Subcutaneous adipose tissue (tissue), 4 donors: ENCODE data around the gene CRYBA4. TPM values are rescaled to one million over a fixed set of nuclear protein-coding genes. Genes with fewer than 3 reads are reported as not detected.

ENCODE experiments used
- total RNA-seq, 4 donors: library from RNA; depleted of rRNA; stranded (reverse); fragments of >200 nt; gene quantifications; one replicate each; pipeline ENCODE4 v1.1.0, GENCODE V29; 2016
- TF ChIP-seq, protein P1 (sequence below): fragments of 450-650 bp; IDR thresholded peaks from one replicate; pipeline ENCODE4 v1.5.1; 2016; ENCODE audit warnings: low read depth, mild to moderate bottlenecking, control low read depth, antibody characterized with exemption, moderate library complexity

The CRYBA4 gene
- total RNA-seq, 4 donors from 2014 or later = not detected

DNA sequence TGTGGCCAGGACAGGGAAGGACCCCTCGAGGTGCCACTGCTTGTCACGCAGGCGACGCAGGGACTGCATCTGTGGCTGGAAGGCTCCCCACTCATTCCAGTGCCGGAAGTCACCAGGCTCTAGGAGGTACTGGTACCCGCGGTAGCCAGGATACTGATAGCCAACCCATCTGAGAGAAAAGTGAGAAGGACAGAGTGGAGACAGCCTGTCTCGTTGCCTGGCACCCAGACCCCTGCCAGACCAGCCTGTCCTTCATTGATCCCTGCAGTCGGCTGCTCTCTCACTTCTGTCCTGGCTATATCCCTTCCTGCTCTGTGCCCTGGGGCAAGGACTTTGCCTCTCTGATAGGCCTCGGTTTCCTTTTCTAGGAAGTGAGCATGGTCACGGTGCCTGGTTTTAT is 22.3 kb upstream of the CRYBA4 start:
- TF ChIP-seq, protein P1, sequence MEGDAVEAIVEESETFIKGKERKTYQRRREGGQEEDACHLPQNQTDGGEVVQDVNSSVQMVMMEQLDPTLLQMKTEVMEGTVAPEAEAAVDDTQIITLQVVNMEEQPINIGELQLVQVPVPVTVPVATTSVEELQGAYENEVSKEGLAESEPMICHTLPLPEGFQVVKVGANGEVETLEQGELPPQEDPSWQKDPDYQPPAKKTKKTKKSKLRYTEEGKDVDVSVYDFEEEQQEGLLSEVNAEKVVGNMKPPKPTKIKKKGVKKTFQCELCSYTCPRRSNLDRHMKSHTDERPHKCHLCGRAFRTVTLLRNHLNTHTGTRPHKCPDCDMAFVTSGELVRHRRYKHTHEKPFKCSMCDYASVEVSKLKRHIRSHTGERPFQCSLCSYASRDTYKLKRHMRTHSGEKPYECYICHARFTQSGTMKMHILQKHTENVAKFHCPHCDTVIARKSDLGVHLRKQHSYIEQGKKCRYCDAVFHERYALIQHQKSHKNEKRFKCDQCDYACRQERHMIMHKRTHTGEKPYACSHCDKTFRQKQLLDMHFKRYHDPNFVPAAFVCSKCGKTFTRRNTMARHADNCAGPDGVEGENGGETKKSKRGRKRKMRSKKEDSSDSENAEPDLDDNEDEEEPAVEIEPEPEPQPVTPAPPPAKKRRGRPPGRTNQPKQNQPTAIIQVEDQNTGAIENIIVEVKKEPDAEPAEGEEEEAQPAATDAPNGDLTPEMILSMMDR = no peak

DNA sequence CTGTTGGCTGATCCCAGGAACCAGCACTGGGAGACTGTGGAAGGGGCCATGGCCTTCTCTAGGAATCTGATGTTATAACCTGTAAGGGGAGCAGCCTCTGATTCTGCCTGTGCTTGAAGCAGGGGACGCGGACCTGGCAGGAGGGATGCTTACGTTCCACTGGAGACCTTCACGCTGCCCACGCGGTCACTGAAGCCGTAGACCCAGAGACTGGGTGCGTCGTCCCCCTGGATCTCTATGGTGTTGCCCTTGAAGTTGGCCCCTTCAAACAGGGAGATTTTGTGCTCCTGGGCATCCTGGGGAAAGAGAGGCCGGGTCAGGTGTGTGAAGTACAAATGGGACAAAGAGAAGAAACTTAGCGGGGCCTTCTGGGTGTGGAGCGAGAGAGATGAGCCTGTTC is 20.0 kb upstream of the CRYBA4 start:
- TF ChIP-seq, protein P1 = no peak

DNA sequence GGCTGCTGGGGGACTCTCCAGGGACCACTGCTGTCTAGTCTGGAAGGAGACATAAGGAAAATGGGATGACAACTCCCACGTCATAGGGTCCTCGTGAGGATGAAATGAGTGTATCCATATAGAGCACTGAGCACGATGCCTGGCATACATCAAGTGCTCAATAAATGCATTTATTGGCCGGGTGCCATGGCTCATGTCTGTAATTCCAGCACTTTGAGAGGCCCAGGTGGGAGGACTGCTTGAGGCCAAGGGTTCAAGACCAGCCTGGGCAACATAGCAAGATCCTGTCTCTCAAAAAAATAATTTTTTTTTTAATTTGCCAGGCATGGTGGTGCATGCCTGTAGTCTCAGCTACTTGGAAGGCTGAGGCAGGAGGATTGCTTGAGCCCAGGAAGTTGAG is 19.6 kb upstream of the CRYBA4 start:
- TF ChIP-seq, protein P1 = no peak

DNA sequence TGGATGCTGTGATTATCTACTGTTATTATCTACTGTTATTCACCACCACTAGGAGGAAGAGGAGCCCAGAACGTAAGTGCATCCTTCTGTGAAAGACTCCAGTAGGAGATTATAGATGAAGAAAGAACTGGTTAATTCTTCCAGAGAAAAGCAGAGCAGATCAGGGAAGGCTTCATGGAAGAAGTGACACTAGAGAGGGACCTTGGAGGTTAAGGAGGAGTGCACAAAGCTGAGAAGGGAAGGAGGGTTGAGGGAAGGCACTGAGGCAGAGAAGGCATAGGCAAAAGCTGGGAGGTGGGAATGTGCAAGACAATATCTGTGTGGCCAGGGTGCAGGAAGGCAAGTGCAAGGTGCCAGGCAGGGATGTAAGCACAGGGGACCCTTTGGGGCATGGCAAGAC is 17.4 kb upstream of the CRYBA4 start:
- TF ChIP-seq, protein P1 = no peak

DNA sequence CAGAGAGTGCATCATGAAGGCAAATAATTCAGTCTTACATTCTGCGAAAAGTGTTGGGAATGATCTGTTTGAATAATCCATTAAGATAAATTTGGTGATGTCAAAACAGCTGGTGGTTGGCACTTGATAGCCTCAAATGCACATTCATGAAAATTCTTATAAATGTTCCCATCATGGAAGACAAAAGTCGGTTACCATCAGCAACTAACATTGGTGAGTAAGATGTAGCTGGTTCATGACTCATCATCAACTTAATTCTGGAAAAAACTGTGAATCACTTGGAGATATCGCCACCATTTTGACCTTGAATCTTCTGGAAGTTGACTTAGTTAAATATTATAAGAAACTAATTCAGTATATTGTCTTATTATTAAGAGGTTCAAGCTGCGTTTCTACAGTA is 15.2 kb upstream of the CRYBA4 start:
- TF ChIP-seq, protein P1 = no peak

DNA sequence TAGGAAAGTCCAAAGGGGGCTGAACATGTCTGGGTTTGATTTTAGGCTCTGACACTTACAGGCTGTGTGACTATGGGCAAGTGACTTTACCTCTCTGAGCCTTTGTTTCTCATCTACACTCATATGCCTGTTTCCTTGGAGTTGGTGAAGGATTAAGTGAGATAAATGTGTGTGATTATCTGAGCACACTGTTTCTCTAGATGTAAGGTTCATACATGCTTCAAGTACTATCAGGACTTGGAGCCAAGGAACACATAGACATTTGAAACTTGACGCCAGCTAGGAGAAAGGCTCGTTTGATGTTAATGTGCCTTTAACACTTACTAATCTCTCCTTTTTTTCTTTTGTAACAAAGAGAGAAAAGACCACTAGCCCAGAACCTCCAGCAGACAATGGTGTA is 13.6 kb upstream of the CRYBA4 start:
- TF ChIP-seq, protein P1 = no peak

DNA sequence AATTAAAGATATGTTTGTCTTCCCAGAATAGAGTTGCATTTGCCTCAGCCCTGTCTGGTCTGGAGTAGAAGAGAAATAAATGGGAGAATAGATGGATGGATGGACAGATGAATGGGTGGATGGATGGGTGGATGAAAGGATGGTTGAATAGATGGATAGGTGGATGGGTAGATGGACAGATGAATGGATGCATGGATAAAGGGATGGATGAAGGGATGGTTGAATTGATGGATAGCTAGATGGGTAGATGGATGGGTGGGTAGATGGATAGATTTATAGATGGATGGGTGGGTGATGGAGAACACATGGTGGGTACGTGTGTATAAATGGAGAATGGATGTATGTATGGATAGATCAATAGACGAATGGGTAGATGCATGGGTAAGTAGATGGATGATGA is 12.5 kb upstream of the CRYBA4 start:
- TF ChIP-seq, protein P1 = no peak
